ENCODE data around the gene RHOBTB3. TPM values are rescaled to one million over a fixed set of nuclear protein-coding genes. Genes with fewer than 3 reads are reported as not detected.
A peak's percentile ranks its signal among the peaks of the same experiment; 100 is the strongest.

The RHOBTB3 gene
- total and polyA plus RNA-seq, 2 donors (not counting 3 experiments of a cell fraction or from before 2014, with no cell fraction given) = 44.1 to 52.1 TPM

DNA sequence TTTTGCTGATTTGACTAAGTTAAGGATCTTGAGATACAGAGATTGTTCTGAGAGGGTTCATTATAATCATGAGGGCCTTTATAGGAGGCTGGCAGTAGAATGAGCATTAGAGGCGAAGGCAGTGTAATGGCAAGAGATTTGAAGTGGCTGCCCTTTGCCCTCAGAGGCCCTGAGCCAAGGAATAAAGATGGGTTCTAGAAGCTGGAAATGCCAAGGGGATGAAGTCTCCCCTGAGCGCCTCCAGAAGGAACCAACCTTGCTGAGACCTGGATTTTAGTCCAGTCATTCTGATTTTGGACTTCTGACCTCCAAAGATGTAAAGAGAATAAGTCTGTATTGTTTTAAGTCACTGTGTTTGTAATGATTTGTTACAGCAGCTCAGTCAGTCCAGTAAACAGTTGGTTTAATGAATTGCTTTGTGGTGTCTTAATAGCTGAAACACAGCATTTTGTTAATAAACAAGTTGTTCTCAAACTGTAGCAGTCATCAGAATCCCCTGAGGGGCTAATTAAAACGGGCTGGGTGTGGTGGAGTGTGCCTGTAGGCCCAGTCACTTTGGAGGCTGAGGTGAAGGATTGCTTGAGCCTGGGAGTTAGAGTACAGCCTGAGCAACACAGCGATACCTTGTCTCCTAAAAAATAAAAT, 68.2 kb downstream of the RHOBTB3 start:
- no peak overlapping the region for H3K27ac ChIP-seq (ENCODE audit: insufficient read depth, low read depth, low read length)

DNA sequence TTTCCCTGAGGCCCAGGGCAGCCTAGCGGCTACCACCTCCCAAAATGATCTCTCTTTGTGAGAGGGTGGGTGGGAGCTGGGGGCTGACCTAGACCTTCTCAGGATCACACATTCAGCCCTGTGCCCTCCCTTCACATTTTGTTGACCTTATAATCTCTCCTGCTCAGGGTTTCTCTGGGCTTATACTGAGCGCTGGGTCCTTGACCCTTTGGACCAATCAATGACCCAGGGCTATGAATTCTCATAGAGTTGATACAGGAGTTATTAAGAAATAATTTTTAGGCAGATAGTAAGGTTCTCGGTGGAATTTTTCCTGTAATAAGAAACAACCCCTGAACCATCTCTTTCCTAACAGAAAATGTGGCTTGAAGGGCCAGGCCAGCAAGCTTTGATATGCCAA, 69.4 kb downstream of the RHOBTB3 start:
- no peak overlapping the region for H3K4me2 ChIP-seq (ENCODE audit: insufficient read depth, low read length)
- intact Hi-C loops (cut with micrococcal nuclease) = no loop called here
- H4K20me1 ChIP-seq (replicated peaks; ENCODE audit: control insufficient read depth, extremely low read depth, insufficient read depth, low read length) = no peaks in the 10 kb centered on the region
- FAIRE-seq = no peak
- TF ChIP-seq JUN (IDR thresholded peaks at IDR 0.05; ENCODE audit: borderline replicate concordance, insufficient read depth, insufficient read length, low read depth) (no peak), FOS (IDR thresholded peaks at IDR 0.05; ENCODE audit: borderline replicate concordance, insufficient read depth, low read length) (no peak), POLR2AphosphoS5 (IDR thresholded peaks at IDR 0.05; ENCODE audit: insufficient read depth, low read depth, low read length) (no peak), GATA2 (IDR thresholded peaks at IDR 0.05; ENCODE audit: insufficient read depth, insufficient read length, low read depth, low read length) (no peak), MYC (IDR thresholded peaks at IDR 0.05; ENCODE audit: low read depth, low read length) (no peak), POLR2A (IDR thresholded peaks at IDR 0.05; ENCODE audit: low read depth, low read length) (no peak), EZH2 (IDR thresholded peaks at IDR 0.05; ENCODE audit: borderline replicate concordance, low read depth, low read length, severe bottlenecking) (no peak)
- TF ChIP-seq, protein P1, sequence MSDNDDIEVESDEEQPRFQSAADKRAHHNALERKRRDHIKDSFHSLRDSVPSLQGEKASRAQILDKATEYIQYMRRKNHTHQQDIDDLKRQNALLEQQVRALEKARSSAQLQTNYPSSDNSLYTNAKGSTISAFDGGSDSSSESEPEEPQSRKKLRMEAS (IDR thresholded peaks at IDR 0.05; ENCODE audit: insufficient read depth, insufficient read length) = no peak
- TF ChIP-seq, protein P2, sequence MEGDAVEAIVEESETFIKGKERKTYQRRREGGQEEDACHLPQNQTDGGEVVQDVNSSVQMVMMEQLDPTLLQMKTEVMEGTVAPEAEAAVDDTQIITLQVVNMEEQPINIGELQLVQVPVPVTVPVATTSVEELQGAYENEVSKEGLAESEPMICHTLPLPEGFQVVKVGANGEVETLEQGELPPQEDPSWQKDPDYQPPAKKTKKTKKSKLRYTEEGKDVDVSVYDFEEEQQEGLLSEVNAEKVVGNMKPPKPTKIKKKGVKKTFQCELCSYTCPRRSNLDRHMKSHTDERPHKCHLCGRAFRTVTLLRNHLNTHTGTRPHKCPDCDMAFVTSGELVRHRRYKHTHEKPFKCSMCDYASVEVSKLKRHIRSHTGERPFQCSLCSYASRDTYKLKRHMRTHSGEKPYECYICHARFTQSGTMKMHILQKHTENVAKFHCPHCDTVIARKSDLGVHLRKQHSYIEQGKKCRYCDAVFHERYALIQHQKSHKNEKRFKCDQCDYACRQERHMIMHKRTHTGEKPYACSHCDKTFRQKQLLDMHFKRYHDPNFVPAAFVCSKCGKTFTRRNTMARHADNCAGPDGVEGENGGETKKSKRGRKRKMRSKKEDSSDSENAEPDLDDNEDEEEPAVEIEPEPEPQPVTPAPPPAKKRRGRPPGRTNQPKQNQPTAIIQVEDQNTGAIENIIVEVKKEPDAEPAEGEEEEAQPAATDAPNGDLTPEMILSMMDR (IDR thresholded peaks at IDR 0.05; ENCODE audit: extremely low read depth in 1 of 2, insufficient read depth in 1 of 2, low read depth in 1 of 2, low read length in 2 of 2) = no peak
- no peaks in the 10 kb centered on the region for H3K79me2 ChIP-seq (ENCODE audit: control insufficient read depth, insufficient read depth, low read length)
- no peak for DNase-seq (ENCODE audit: low read depth, low spot score)
- H3K4me3 ChIP-seq (replicated peaks in 1 of 3; ENCODE audit: insufficient read depth in 1 of 3, low read depth in 1 of 3, low read length in 3 of 3) = no peak overlapping the region
- POLR2A ChIA-PET = no interaction called here
- H3K36me3 ChIP-seq (ENCODE audit: control insufficient read depth in 2 of 2, extremely low read depth in 1 of 2, insufficient read depth in 2 of 2, low read length in 2 of 2) = no peaks in the 10 kb centered on the region
- no peak overlapping the region for H3K27ac ChIP-seq (ENCODE audit: insufficient read depth, low read depth, low read length)
- CTCF ChIA-PET = no interaction called here
- no peaks in the 10 kb centered on the region for H3K27me3 ChIP-seq (ENCODE audit: control insufficient read depth in 2 of 2, insufficient read depth in 2 of 2, low read length in 2 of 2)
- no peaks in the 10 kb centered on the region for H3K9me3 ChIP-seq (replicated peaks; ENCODE audit: control insufficient read depth, insufficient read depth, low read length)
- BruUV-seq (replicated peaks) = no TSS peak
- H3K9me1 ChIP-seq (replicated peaks; ENCODE audit: control insufficient read depth, extremely low read depth, insufficient read depth, low read length) = no peaks in the 10 kb centered on the region
- H2AFZ ChIP-seq (ENCODE audit: low read depth, low read length) = no peak overlapping the region
- H3K4me1 ChIP-seq (ENCODE audit: control insufficient read depth, extremely low read depth, insufficient read depth, low read length) = no peaks in the 10 kb centered on the region
- H3K9ac ChIP-seq (replicated peaks; ENCODE audit: extremely low read depth, insufficient read depth, low read length) = no peak overlapping the region
- dilution Hi-C loops (cut with MboI; ENCODE audit: extremely low pct_ligation_motif_present, low sequenced_read_pairs) = no loop called here

More for the DNA sequence above, 68.2 kb downstream of the RHOBTB3 start:
- intact Hi-C loops (cut with micrococcal nuclease) = no loop called here
- Histone ChIP-seq H3K9ac (replicated peaks; ENCODE audit: extremely low read depth, insufficient read depth, low read length) (no peak overlapping the region), H2AFZ (ENCODE audit: low read depth, low read length) (no peak overlapping the region), H3K4me3 (replicated peaks in 1 of 3; ENCODE audit: insufficient read depth in 1 of 3, low read depth in 1 of 3, low read length in 3 of 3) (no peak overlapping the region), H3K4me1 (ENCODE audit: control insufficient read depth, extremely low read depth, insufficient read depth, low read length) (no peaks in the 10 kb centered on the region), H4K20me1 (replicated peaks; ENCODE audit: control insufficient read depth, extremely low read depth, insufficient read depth, low read length) (no peaks in the 10 kb centered on the region), H3K4me2 (ENCODE audit: insufficient read depth, low read length) (no peak overlapping the region), H3K9me3 (replicated peaks; ENCODE audit: control insufficient read depth, insufficient read depth, low read length) (no peaks in the 10 kb centered on the region), H3K9me1 (replicated peaks; ENCODE audit: control insufficient read depth, extremely low read depth, insufficient read depth, low read length) (no peaks in the 10 kb centered on the region), H3K27me3 (ENCODE audit: control insufficient read depth in 2 of 2, insufficient read depth in 2 of 2, low read length in 2 of 2) (no peaks in the 10 kb centered on the region), H3K36me3 (ENCODE audit: control insufficient read depth in 2 of 2, extremely low read depth in 1 of 2, insufficient read depth in 2 of 2, low read length in 2 of 2) (no peaks in the 10 kb centered on the region), H3K79me2 (ENCODE audit: control insufficient read depth, insufficient read depth, low read length) (no peaks in the 10 kb centered on the region)
- POLR2A ChIA-PET = no interaction called here
- FAIRE-seq (peak; percentile 40), DNase-seq (ENCODE audit: low read depth, low spot score) (no peak)
- dilution Hi-C loops (cut with MboI; ENCODE audit: extremely low pct_ligation_motif_present, low sequenced_read_pairs) = no loop called here
- no TSS peak for BruUV-seq (replicated peaks)
- TF ChIP-seq JUN (IDR thresholded peaks at IDR 0.05; ENCODE audit: borderline replicate concordance, insufficient read depth, insufficient read length, low read depth) = no peak
- TF ChIP-seq GATA2 (IDR thresholded peaks at IDR 0.05; ENCODE audit: insufficient read depth, insufficient read length, low read depth, low read length) = no peak
- TF ChIP-seq, protein P1 (IDR thresholded peaks at IDR 0.05; ENCODE audit: insufficient read depth, insufficient read length) = no peak
- TF ChIP-seq POLR2AphosphoS5 (IDR thresholded peaks at IDR 0.05; ENCODE audit: insufficient read depth, low read depth, low read length) = no peak
- CTCF ChIA-PET = interaction anchor here (1.8 kb wide), 1 partner anchor 18 kb away, joined by 7 read pairs; no protein-coding TSS in a partner anchor

Measured in endothelial cell of umbilical vein (primary cell).